DOHH2 (cell line): ENCODE results near the gene ADNP.

ENCODE experiments used
- H3F3A ChIP-seq: fragments of 200-600 bp; sonication (generic), shearing (Covaris generic); 2 replicates; pipeline ENCODE4 v1.6.0; 2016; ENCODE audit warnings: antibody characterized with exemption, mild to moderate bottlenecking; ENCODE audit not compliant: control insufficient read depth, insufficient read depth
- H3K27ac ChIP-seq: fragments of 200-600 bp; sonication (generic); 2 replicates; pipeline ENCODE4 v1.5.1; 2014; ENCODE audit warnings: low read depth, mild to moderate bottlenecking, low read length, moderate library complexity
- H3K27me3 ChIP-seq: fragments of 200-600 bp; sonication (generic); 2 replicates; pipeline ENCODE4 v1.6.1; 2014; ENCODE audit warnings: mild to moderate bottlenecking, low read length, mixed read lengths; ENCODE audit not compliant: control insufficient read depth
- H3K36me3 ChIP-seq: fragments of 200-600 bp; sonication (generic); 2 replicates; pipeline ENCODE4 v1.6.1; 2014; ENCODE audit warnings: mild to moderate bottlenecking, low read length, moderate library complexity, mixed read lengths; ENCODE audit not compliant: control insufficient read depth
- H3K4me1 ChIP-seq: fragments of 200-600 bp; sonication (generic); 2 replicates; pipeline ENCODE4 v1.6.1; 2014; ENCODE audit warnings: mild to moderate bottlenecking, low read length, mixed read lengths; ENCODE audit not compliant: control insufficient read depth
- H3K4me2 ChIP-seq: fragments of 200-600 bp; sonication (generic); 2 replicates; pipeline ENCODE4 v1.6.0; 2014; ENCODE audit warnings: mild to moderate bottlenecking, low read length, moderate library complexity
- H3K4me3 ChIP-seq: fragments of 200-600 bp; sonication (generic); 2 replicates; pipeline ENCODE4 v1.5.1; 2014; ENCODE audit warnings: mild to moderate bottlenecking, low read length, mixed read lengths
- H3K79me2 ChIP-seq: fragments of 200-600 bp; sonication (generic); 2 replicates; pipeline ENCODE4 v1.6.1; 2014; ENCODE audit warnings: mild to moderate bottlenecking, low read length, mixed read lengths; ENCODE audit not compliant: control insufficient read depth
- H3K9me2 ChIP-seq: fragments of 200-600 bp; sonication (generic); replicated peaks from 2 replicates; pipeline ENCODE4 v1.6.1; 2014; ENCODE audit warnings: mild to moderate bottlenecking, low read length, mixed read lengths; ENCODE audit not compliant: control insufficient read depth
- H3K9me3 ChIP-seq: fragments of 200-600 bp; sonication (generic); 2 replicates; pipeline ENCODE4 v1.6.1; 2014; ENCODE audit warnings: antibody characterized with exemption, low read length, mixed read lengths; ENCODE audit not compliant: control insufficient read depth, insufficient read depth
- H4K20me1 ChIP-seq: fragments of 200-600 bp; sonication (generic); 2 replicates; pipeline ENCODE4 v1.6.0; 2014; ENCODE audit warnings: low read depth, mild to moderate bottlenecking, antibody characterized with exemption, low read length, moderate library complexity; ENCODE audit not compliant: control insufficient read depth, insufficient read depth
- CTCF ChIP-seq: fragments of 200-600 bp; sonication (generic); IDR thresholded peaks from one replicate; pipeline ENCODE4 v1.5.1; 2014; ENCODE audit warnings: antibody characterized with exemption, mild to moderate bottlenecking, low read depth, low read length; ENCODE audit not compliant: poor library complexity, severe bottlenecking
- EZH2phosphoT487 ChIP-seq: fragments of 200-600 bp; sonication (generic); IDR thresholded peaks from 2 replicates; pipeline ENCODE4 v1.6.1; 2017; ENCODE audit warnings: borderline replicate concordance, mild to moderate bottlenecking, antibody characterized with exemption, low read length, moderate library complexity, mixed read lengths

ADNP gene

DNA sequence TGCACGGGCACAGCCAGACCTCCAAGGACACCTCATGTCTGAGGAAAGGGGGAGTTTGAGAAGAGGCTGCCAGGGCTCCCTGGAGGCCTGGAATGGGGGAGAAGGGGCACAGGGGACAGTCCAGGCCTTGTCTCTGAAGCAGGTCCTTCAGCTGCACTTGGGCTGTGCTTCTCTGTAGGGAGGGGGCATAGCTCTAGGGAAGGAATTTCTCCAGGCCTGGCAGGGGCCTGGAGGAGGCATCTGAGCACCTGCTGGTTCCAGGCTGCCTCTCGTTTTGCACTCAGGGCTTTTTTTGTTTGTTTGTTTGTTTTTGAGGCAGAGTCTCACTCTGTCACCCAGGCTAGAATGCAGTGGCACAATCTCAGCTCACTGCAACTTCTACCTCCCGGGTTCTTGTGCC, 68.7 kb downstream of the ADNP start:
- H3K4me2 ChIP-seq: no peak overlapping the region
- peaks cover 68% of the 10 kb centered on the region for H3K79me2 ChIP-seq
- H3K9me3 ChIP-seq: no peaks in the 10 kb centered on the region
- no peaks in the 10 kb centered on the region for H3K9me2 ChIP-seq
- H3K27ac ChIP-seq: no peak overlapping the region
- H3K4me1 ChIP-seq: peaks cover 24% of the 10 kb centered on the region
- H4K20me1 ChIP-seq: no peaks in the 10 kb centered on the region; the same call in 1 of the 2 replicates
- H3F3A ChIP-seq: no peaks in the 10 kb centered on the region
- no peaks in the 10 kb centered on the region for H3K27me3 ChIP-seq
- H3K36me3 ChIP-seq: peaks cover 65% of the 10 kb centered on the region
- TF ChIP-seq EZH2phosphoT487: no peak
- TF ChIP-seq CTCF: no peak
- no peak overlapping the region for H3K4me3 ChIP-seq

DNA sequence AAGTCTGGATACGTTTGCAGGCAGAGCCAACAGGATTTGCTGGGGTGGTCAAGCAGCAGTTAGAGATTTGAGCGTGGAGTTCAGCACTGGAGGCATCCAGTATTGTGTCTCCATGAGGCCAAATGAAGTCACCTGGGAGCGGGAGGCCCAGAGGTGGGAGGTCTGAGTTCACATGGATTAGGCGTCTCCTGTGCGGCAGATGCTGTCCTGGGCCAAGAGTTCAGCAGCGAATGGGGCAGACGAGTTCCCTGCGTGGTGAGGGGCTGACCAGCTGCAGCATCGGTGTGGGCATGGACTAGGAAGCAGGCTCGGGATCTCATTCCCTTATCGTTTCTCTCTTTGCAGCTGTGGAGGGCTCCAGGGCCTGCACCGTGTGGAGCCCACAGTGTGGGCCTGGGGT, 70.2 kb downstream of the ADNP start:
- Histone ChIP-seq H4K20me1 (no peaks in the 10 kb centered on the region; the same call in 1 of the 2 replicates), H3K9me3 (no peaks in the 10 kb centered on the region), H3K4me1 (peaks cover 39% of the 10 kb centered on the region), H3K79me2 (peaks cover 69% of the 10 kb centered on the region), H3F3A (no peaks in the 10 kb centered on the region), H3K9me2 (no peaks in the 10 kb centered on the region), H3K4me2 (no peak overlapping the region), H3K4me3 (no peak overlapping the region), H3K27ac (no peak overlapping the region), H3K36me3 (peaks cover 66% of the 10 kb centered on the region), H3K27me3 (no peaks in the 10 kb centered on the region)
- no peak for TF ChIP-seq CTCF
- no peak for TF ChIP-seq EZH2phosphoT487

DNA sequence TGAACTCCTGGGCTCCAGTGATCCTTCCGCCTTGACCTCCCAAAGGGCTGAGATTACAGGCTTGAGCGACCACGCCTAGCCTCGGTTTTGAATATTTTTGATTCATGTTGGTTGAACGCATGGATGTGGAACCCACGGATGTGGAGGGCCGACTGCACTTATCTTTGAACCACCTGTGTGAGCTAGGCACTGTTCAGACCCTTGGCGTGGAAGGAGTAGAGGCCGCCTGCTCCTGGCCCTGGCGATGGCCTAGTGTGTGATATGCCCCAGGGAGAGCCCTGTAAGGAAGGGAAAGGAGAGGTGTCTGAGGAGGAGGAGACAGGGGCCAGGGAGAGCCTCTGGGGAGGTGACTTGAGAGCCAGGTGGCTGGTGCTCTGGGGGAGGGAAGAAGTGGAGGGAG, 72.1 kb downstream of the ADNP start:
- Histone ChIP-seq H3K4me2 (peak overlapping the region; percentile 22; the same call in 1 of the 2 replicates), H3K79me2 (peaks cover 77% of the 10 kb centered on the region), H3K27ac (peak overlapping the region; percentile 57), H3K4me1 (peaks cover 55% of the 10 kb centered on the region), H3K27me3 (no peaks in the 10 kb centered on the region), H3K9me2 (no peaks in the 10 kb centered on the region), H3K9me3 (no peaks in the 10 kb centered on the region), H4K20me1 (no peaks in the 10 kb centered on the region; the same call in 1 of the 2 replicates), H3F3A (no peaks in the 10 kb centered on the region), H3K4me3 (no peak overlapping the region), H3K36me3 (peaks cover 73% of the 10 kb centered on the region)
- TF ChIP-seq EZH2phosphoT487 (no peak), CTCF (no peak)

GRCh38 chr20:50858525-50858924, 72.7 kb downstream of the ADNP start:
- Histone ChIP-seq H3K4me1 (peaks cover 56% of the 10 kb centered on the region), H3K36me3 (peaks cover 73% of the 10 kb centered on the region), H3K4me3 (no peak overlapping the region), H3K4me2 (peak overlapping the region; percentile 22), H3F3A (no peaks in the 10 kb centered on the region), H3K79me2 (peaks cover 76% of the 10 kb centered on the region), H3K9me3 (no peaks in the 10 kb centered on the region), H3K27ac (peak overlapping the region; percentile 44), H3K9me2 (no peaks in the 10 kb centered on the region), H3K27me3 (no peaks in the 10 kb centered on the region), H4K20me1 (no peaks in the 10 kb centered on the region; the same call in 1 of the 2 replicates)
- TF ChIP-seq EZH2phosphoT487: no peak
- TF ChIP-seq CTCF: no peak
